Cardiac muscle cell (in vitro differentiated cells and primary cell): ENCODE results near the gene CFAP92. TPM values are rescaled to one million over a fixed set of nuclear protein-coding genes. Genes with fewer than 3 reads are reported as not detected.

Experiments
- DNase-seq, 2 donors: peaks; one replicate each; pipeline versions ENCODE4 v3.0.0 to v3.0.0-alpha.2; 2010 to 2017; ENCODE audit warnings: low read depth in 1 of 2, low spot score in 1 of 2
- H3K27ac ChIP-seq: fragments of 200-600 bp; sonication (generic); 2 replicates; pipeline ENCODE4 v1.5.1; 2016
- H3K27me3 ChIP-seq: fragments of 200-600 bp; sonication (generic); 2 replicates; pipeline ENCODE4 v1.6.0; 2016; ENCODE audit warnings: control low read depth
- H3K36me3 ChIP-seq: fragments of 200-600 bp; sonication (generic); 2 replicates; pipeline ENCODE4 v1.5.1; 2016; ENCODE audit warnings: control low read depth
- H3K4me1 ChIP-seq: fragments of 200-600 bp; sonication (generic); 2 replicates; pipeline ENCODE4 v1.8.1; 2017; ENCODE audit warnings: low read depth, mild to moderate bottlenecking, mixed run types
- H3K4me3 ChIP-seq: fragments of 200-600 bp; sonication (generic); 2 replicates; pipeline ENCODE4 v1.5.1; 2016; ENCODE audit warnings: mild to moderate bottlenecking
- H3K9me3 ChIP-seq: fragments of 200-600 bp; sonication (generic); 2 replicates; pipeline ENCODE4 v1.5.1; 2017; ENCODE audit warnings: low read depth, mild to moderate bottlenecking, control low read depth
- polyA plus RNA-seq: library from polyadenylated mRNA; unstranded; fragments of >200 nt; fragmentation: Nextera tagmentation; extraction: Ambion mirVana; gene quantifications from 2 replicates; pipeline ENCODE4 v1.2.1, GENCODE V29; 2016
- total RNA-seq: library from RNA; depleted of rRNA; stranded (reverse); fragments of >200 nt; gene quantifications from 2 replicates; pipeline ENCODE4 v1.2.3, GENCODE V29; 2016
- TF ChIP-seq, protein P1 (sequence below): IDR thresholded peaks from 2 replicates; pipeline ENCODE4 v1.5.1; 2012; ENCODE audit warnings: low read depth, mild to moderate bottlenecking, low read length

The CFAP92 gene
- total and polyA plus RNA-seq, 2 experiments from 2014 or later = 0.60 to 0.95 TPM

DNA sequence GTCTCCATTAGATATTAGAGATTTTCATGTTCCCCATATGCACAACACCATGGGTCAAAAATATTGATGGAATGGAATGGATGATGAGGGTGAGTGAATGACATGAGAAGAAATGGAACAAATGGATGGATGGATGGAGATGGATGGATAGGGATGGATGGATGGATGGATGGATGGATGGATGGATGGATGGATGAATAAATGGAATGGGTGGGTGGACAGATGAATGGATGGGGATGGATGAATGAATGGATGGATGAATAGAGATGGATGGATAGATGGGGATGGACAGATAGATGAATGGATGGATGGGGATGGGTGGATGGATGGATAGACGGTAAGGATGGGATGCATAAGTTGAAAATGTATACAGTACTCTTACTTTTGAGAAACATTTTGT is 18.6 kb downstream of the CFAP92 start:
- Histone ChIP-seq H3K27me3 (no peaks in the 10 kb centered on the region), H3K9me3 (no peaks in the 10 kb centered on the region), H3K4me1 (peaks cover 12% of the 10 kb centered on the region), H3K4me3 (no peak overlapping the region), H3K36me3 (no peaks in the 10 kb centered on the region), H3K27ac (no peak overlapping the region)
- no peak for DNase-seq
- TF ChIP-seq, protein P1, sequence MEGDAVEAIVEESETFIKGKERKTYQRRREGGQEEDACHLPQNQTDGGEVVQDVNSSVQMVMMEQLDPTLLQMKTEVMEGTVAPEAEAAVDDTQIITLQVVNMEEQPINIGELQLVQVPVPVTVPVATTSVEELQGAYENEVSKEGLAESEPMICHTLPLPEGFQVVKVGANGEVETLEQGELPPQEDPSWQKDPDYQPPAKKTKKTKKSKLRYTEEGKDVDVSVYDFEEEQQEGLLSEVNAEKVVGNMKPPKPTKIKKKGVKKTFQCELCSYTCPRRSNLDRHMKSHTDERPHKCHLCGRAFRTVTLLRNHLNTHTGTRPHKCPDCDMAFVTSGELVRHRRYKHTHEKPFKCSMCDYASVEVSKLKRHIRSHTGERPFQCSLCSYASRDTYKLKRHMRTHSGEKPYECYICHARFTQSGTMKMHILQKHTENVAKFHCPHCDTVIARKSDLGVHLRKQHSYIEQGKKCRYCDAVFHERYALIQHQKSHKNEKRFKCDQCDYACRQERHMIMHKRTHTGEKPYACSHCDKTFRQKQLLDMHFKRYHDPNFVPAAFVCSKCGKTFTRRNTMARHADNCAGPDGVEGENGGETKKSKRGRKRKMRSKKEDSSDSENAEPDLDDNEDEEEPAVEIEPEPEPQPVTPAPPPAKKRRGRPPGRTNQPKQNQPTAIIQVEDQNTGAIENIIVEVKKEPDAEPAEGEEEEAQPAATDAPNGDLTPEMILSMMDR = no peak

DNA sequence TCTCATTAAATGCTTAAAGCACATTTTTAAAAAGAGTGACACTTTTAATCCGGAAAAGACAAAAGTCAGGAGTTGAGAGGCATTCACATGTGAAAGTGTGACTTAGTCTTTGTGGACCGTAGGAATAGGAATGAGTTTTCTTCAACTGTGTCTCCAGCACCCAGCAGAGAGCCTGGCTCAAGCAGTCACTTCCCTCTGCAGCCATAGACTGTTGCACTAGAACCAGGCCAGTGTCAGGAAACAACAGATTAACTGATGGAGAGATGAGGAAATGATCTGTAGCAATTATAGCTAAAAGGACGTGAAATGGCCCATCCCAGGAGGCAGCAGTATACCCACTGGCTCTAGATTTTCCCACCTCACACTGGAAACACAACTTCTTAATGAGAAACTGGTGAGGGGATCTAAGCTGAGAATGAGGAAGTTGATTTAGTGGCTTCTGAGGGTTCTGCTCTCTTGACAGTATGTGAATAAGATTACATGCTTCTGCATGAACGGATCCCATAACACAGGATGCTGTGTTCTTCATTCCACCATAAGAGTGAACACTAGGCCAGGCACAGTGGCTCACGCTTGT is 19.8 kb downstream of the CFAP92 start:
- peaks cover 12% of the 10 kb centered on the region for H3K4me1 ChIP-seq
- TF ChIP-seq, protein P1 = no peak
- no peaks in the 10 kb centered on the region for H3K36me3 ChIP-seq
- H3K9me3 ChIP-seq = no peaks in the 10 kb centered on the region
- H3K27ac ChIP-seq = no peak overlapping the region
- no peak overlapping the region for H3K4me3 ChIP-seq
- no peaks in the 10 kb centered on the region for H3K27me3 ChIP-seq
- DNase-seq = no peak

DNA sequence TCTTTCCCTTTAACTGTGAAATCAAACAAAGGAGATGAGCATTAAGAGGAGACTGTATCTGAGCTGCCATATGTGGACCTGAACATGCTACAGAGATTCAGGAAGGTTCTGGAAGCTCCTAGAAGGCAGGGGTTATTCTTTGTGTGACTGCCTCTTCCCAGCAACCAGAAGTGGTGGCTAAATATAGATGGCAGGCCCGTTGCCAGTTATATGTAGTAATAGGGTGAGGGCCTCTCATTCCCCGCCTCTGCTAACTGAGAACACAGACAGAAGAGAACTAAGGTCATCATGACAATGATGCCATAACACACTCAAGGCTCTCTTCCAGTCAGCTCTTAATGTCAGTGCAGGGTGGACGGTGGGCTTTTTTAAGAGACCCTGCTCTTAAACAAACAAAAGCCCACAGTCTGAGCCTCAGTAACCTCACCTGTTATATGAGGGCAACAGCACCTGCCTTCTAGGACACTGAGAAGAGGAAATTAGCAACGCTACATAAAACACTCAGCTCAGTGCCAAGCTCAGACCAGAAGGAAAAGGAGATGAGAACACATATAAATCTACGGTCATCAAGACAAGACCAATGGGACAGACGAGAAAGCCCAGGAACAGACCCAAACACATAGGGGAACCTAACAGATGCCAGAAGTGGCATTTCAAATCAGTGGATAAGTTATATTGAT is 22.3 kb downstream of the CFAP92 start:
- no peaks in the 10 kb centered on the region for H3K9me3 ChIP-seq
- no peaks in the 10 kb centered on the region for H3K36me3 ChIP-seq
- peaks cover 12% of the 10 kb centered on the region for H3K4me1 ChIP-seq
- TF ChIP-seq, protein P1 = no peak
- H3K4me3 ChIP-seq = no peak overlapping the region
- H3K27me3 ChIP-seq = no peaks in the 10 kb centered on the region
- DNase-seq = peak; percentile 43 to 77
- H3K27ac ChIP-seq = peak overlapping the region; percentile 29

DNA sequence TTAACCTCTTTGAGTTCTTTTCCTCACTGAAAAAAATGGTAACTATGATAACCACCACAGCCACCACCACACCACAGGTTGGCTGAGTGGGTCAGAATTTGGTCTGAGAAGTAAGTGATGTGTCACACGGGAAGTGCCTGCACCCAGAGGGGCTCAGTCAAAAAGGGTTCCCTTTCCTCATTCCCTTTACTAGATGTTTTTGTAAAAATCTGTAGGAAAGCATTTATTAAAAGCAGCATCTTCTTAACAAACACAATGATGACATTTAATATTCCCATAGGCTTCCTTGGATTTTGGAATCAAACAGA is 23.2 kb downstream of the CFAP92 start:
- Histone ChIP-seq H3K36me3 (no peaks in the 10 kb centered on the region), H3K9me3 (no peaks in the 10 kb centered on the region), H3K27me3 (no peaks in the 10 kb centered on the region), H3K27ac (no peak overlapping the region), H3K4me3 (no peak overlapping the region), H3K4me1 (peaks cover 12% of the 10 kb centered on the region)
- TF ChIP-seq, protein P1 = no peak
- DNase-seq = no peak

DNA sequence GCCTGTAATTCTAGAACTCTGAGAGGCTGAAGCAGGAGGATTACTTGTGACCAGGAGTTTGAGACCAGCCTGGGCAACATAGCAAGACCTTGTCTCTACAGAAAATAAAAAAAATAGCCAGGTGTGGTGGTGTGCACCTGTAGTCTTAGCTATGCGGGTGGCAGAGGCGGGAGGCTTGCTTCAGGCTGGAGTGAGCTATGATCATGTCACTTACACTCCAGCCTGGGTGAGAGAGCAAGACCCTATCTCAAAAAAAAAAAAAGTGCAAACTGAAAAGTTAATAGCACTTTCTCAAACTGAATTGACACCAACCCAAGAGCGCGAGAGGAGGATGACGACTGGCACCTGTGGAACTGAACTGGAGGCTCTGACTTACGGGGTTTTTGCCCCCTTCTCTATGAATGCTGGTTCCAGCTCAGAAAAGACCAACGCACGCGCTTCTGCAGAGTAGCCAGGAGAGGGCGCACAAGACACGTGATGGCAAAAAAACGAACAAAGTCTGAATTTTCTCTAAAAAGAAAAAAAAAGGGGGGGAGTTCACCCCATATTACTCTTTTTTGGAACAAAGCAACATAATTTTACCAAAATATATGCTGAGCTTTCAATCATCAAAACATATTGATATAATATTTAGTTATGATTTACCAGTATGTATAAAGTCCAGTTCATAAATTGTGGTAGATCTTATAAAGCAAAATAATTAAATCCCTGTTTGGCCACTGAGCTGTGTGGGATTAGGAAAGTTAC is 23.7 kb downstream of the CFAP92 start:
- TF ChIP-seq, protein P1 = peak; percentile 94
- Histone ChIP-seq H3K27ac (no peak overlapping the region), H3K36me3 (no peaks in the 10 kb centered on the region), H3K9me3 (no peaks in the 10 kb centered on the region), H3K4me1 (peaks cover 12% of the 10 kb centered on the region), H3K27me3 (no peaks in the 10 kb centered on the region), H3K4me3 (no peak overlapping the region)
- DNase-seq = peak; percentile 62 to 63
